ENCODE measurements around the gene CASD1. TPM values are rescaled to one million over a fixed set of nuclear protein-coding genes. Genes with fewer than 3 reads are reported as not detected.

Gene CASD1
- polyA plus RNA-seq, 2 of the 4 experiments (the other 2 are of a cell fraction) = 16.3 to 35.4 TPM

- POLR2A ChIA-PET = no interaction called here
- TF ChIP-seq CBX8 (IDR thresholded peaks at IDR 0.05) (no peak), MAFK (IDR thresholded peaks at IDR 0.05; ENCODE audit: partially characterized antibody) (peak; percentile 75)
- FAIRE-seq = no peak
- CTCF ChIA-PET = interaction anchor here (0.9 kb wide), 2 partner anchors 49 to 56 kb away, joined by 3 read pairs; no protein-coding TSS in a partner anchor
- Histone ChIP-seq H3K4me2 (peak overlapping the region; percentile 33; the same call in 2 of the 3 replicates), H3K4me3 (no peak overlapping the region), H3K4me1 (peaks cover 43% of the 10 kb centered on the region), H3K27ac (no peak overlapping the region), H3K9me3 (no peaks in the 10 kb centered on the region)
- no peak for DNase-seq (ENCODE audit: low read depth in 1 of 2, low spot score in 1 of 2)
- ATAC-seq = no peak
These were observed 5.3 kb downstream of the CASD1 start for GRCh38 chr7:94514917-94515316.

GRCh38 chr7:94525923-94526322 is 16.3 kb downstream of the CASD1 start:
- WGBS (ENCODE audit: missing lambda C conversion rate) = 93% methylated on average over 3 of the region's 3 CpGs
- Histone ChIP-seq H3K9me3 (no peaks in the 10 kb centered on the region), H3K27ac (no peak overlapping the region), H3K4me3 (no peak overlapping the region), H3K4me1 (no peaks in the 10 kb centered on the region), H3K4me2 (no peak overlapping the region)
- CTCF ChIA-PET = no interaction called here
- FAIRE-seq = no peak
- POLR2A ChIA-PET = no interaction called here
- TF ChIP-seq CHD4 (IDR thresholded peaks at IDR 0.05; ENCODE audit: borderline replicate concordance) = no peak
- no peak for TF ChIP-seq MAZ (IDR thresholded peaks at IDR 0.05; ENCODE audit: borderline replicate concordance, low read depth, low read length)
- no peak for TF ChIP-seq NPAS2 (CRISPR knock-in tag; IDR thresholded peaks at IDR 0.05; ENCODE audit: borderline replicate concordance)
- TF ChIP-seq HES2 (IDR thresholded peaks at IDR 0.05) = no peak
- TF ChIP-seq TP53 (CRISPR knock-in tag; IDR thresholded peaks at IDR 0.05) = no peak
- no peak for TF ChIP-seq EHMT2 (IDR thresholded peaks at IDR 0.05; ENCODE audit: low read depth)
- no peak for TF ChIP-seq ZSCAN20 (CRISPR knock-in tag; IDR thresholded peaks at IDR 0.05)
- no peak for TF ChIP-seq BHLHE40 (IDR thresholded peaks at IDR 0.05; ENCODE audit: low read depth, low read length)
- DNase-seq (ENCODE audit: low read depth in 1 of 2, low spot score in 1 of 2) = no peak
- no peak for ATAC-seq

GRCh38 chr7:94529516-94529915 is 19.9 kb downstream of the CASD1 start:
- Histone ChIP-seq H3K4me2 (no peak overlapping the region), H3K4me1 (no peaks in the 10 kb centered on the region), H3K9me3 (no peaks in the 10 kb centered on the region), H3K27ac (no peak overlapping the region), H3K4me3 (no peak overlapping the region)
- CTCF ChIA-PET = no interaction called here
- no peak for TF ChIP-seq HOXB5 (CRISPR knock-in tag; IDR thresholded peaks at IDR 0.05)
- FAIRE-seq (no peak), DNase-seq (ENCODE audit: low read depth in 1 of 2, low spot score in 1 of 2) (no peak), ATAC-seq (no peak)
- 52% methylated on average over 1 of the region's 1 CpG for WGBS (ENCODE audit: missing lambda C conversion rate)
- POLR2A ChIA-PET = no interaction called here

GRCh38 chr7:94530109-94530508 is 20.5 kb downstream of the CASD1 start:
- Histone ChIP-seq H3K27ac (no peak overlapping the region), H3K4me3 (no peak overlapping the region), H3K4me2 (no peak overlapping the region), H3K4me1 (no peaks in the 10 kb centered on the region), H3K9me3 (no peaks in the 10 kb centered on the region)
- no peak for TF ChIP-seq CHD2 (IDR thresholded peaks at IDR 0.05; ENCODE audit: low read length, partially characterized antibody)
- no peak for TF ChIP-seq POLR2A (IDR thresholded peaks at IDR 0.05; ENCODE audit: low read length)
- ATAC-seq (no peak), DNase-seq (ENCODE audit: low read depth in 1 of 2, low spot score in 1 of 2) (no peak), FAIRE-seq (no peak)
- CTCF ChIA-PET = interaction anchor here (0.7 kb wide), 1 partner anchor 1160 kb away, joined by 3 read pairs; no protein-coding TSS in a partner anchor
- POLR2A ChIA-PET = no interaction called here
- WGBS (ENCODE audit: missing lambda C conversion rate) = 87% methylated on average over 3 of the region's 3 CpGs

GRCh38 chr7:94532676-94533075 is 23.1 kb downstream of the CASD1 start:
- FAIRE-seq (no peak), DNase-seq (ENCODE audit: low read depth in 1 of 2, low spot score in 1 of 2) (no peak), ATAC-seq (no peak)
- ChIA-PET CTCF (no interaction called here), POLR2A (no interaction called here)
- Histone ChIP-seq H3K4me1 (no peaks in the 10 kb centered on the region), H3K9me3 (no peaks in the 10 kb centered on the region), H3K4me3 (no peak overlapping the region), H3K27ac (no peak overlapping the region), H3K4me2 (no peak overlapping the region)
- TF ChIP-seq CHD4 (IDR thresholded peaks at IDR 0.05; ENCODE audit: borderline replicate concordance) (no peak), NPAS2 (CRISPR knock-in tag; IDR thresholded peaks at IDR 0.05; ENCODE audit: borderline replicate concordance) (no peak), RNF2 (IDR thresholded peaks at IDR 0.05; ENCODE audit: borderline replicate concordance, low read depth) (no peak), FOSL2 (IDR thresholded peaks at IDR 0.05) (no peak), FOSL2 (CRISPR knock-in tag; IDR thresholded peaks at IDR 0.05) (no peak), ATOH8 (CRISPR knock-in tag; IDR thresholded peaks at IDR 0.05; ENCODE audit: low read depth) (no peak), SMC3 (IDR thresholded peaks at IDR 0.05) (no peak), MAFK (IDR thresholded peaks at IDR 0.05; ENCODE audit: partially characterized antibody) (no peak), KDM5A (IDR thresholded peaks at IDR 0.05) (no peak), HMGXB4 (CRISPR knock-in tag; IDR thresholded peaks at IDR 0.05; ENCODE audit: borderline replicate concordance) (no peak)
- 71% methylated on average over 2 of the region's 2 CpGs for WGBS (ENCODE audit: missing lambda C conversion rate)
